Activated gamma-delta T cell treated with anti-CD3 and anti-CD28 coated beads, Interleukin-2, amount 50 U/mL, for 16 hours (primary cell): ENCODE measurements around the gene CAMTA1.
"Not testable (repeated sequence)": the region's sequence is repeated elsewhere in the genome, so short reads cannot be mapped to it uniquely, and the experiment has no call there.

Experiments used
- DNase-seq: peaks from one replicate; pipeline ENCODE4 v3.0.0-alpha.2; 2020; ENCODE audit warnings: low read depth

The CAMTA1 gene

GRCh38 chr1:7372477-7373120 is 587.3 kb downstream of the CAMTA1 start:
- DNase-seq, result no peak

GRCh38 chr1:7373251-7373650 is 588.0 kb downstream of the CAMTA1 start:
- no peak for DNase-seq

GRCh38 chr1:7373876-7374562 is 588.8 kb downstream of the CAMTA1 start:
- no peak for DNase-seq

- DNase-seq, result no peak
Observed at GRCh38 chr1:7374563-7375160, 589.4 kb downstream of the CAMTA1 start.

GRCh38 chr1:7375329-7375728 is 590.1 kb downstream of the CAMTA1 start:
- DNase-seq, result no peak

GRCh38 chr1:7375781-7376660 is 590.8 kb downstream of the CAMTA1 start:
- no peak for DNase-seq

GRCh38 chr1:7376676-7377075 is 591.4 kb downstream of the CAMTA1 start:
- no peak for DNase-seq

- no peak for DNase-seq
Observed at GRCh38 chr1:7378346-7379130, 593.3 kb downstream of the CAMTA1 start.

- DNase-seq, result no peak
Observed at GRCh38 chr1:7379441-7379971, 594.3 kb downstream of the CAMTA1 start.

- not testable (repeated sequence) for DNase-seq
Observed at GRCh38 chr1:7380068-7380467, 594.8 kb downstream of the CAMTA1 start.

- DNase-seq, result no peak
Observed at GRCh38 chr1:7380712-7381111, 595.5 kb downstream of the CAMTA1 start.

GRCh38 chr1:7381729-7382128 is 596.5 kb downstream of the CAMTA1 start:
- DNase-seq, result not testable (repeated sequence)

- DNase-seq, result no peak
Observed at GRCh38 chr1:7382971-7383370, 597.7 kb downstream of the CAMTA1 start.

GRCh38 chr1:7383671-7384520 is 598.6 kb downstream of the CAMTA1 start:
- DNase-seq, result no peak

GRCh38 chr1:7384679-7385078 is 599.4 kb downstream of the CAMTA1 start:
- no peak for DNase-seq

GRCh38 chr1:7385471-7386225 is 600.4 kb downstream of the CAMTA1 start:
- DNase-seq, result no peak

- DNase-seq, result no peak
Observed at GRCh38 chr1:7386226-7387052, 601.2 kb downstream of the CAMTA1 start.

- DNase-seq, result no peak
Observed at GRCh38 chr1:7387053-7387927, 602.0 kb downstream of the CAMTA1 start.
